ENCODE data around the gene FNDC3B. TPM values are rescaled to one million over a fixed set of nuclear protein-coding genes. Genes with fewer than 3 reads are reported as not detected.

The FNDC3B gene
- total RNA-seq, 1 experiment from 2014 or later = 48.6 TPM

GRCh38 chr3:172333692-172334457, 294.5 kb downstream of the FNDC3B start:
- POLR2A ChIA-PET (ENCODE audit: unreplicated experiment) = no interaction called here
- H3K9me2 ChIP-seq (replicated peaks; ENCODE audit: low read length) = no peaks in the 10 kb centered on the region
- H3K27me3 ChIP-seq (ENCODE audit: low read length) = no peaks in the 10 kb centered on the region
- CTCF ChIA-PET = interaction anchor here (0.7 kb wide), 1 partner anchor 143 kb away, joined by 5 read pairs; no protein-coding TSS in a partner anchor
- no peaks in the 10 kb centered on the region for H3K9me3 ChIP-seq (ENCODE audit: low read length)
- TF ChIP-seq EZH2 (IDR thresholded peaks at IDR 0.05; ENCODE audit: low read length, unreplicated experiment) (no peak), CTCF (conservative IDR thresholded peaks at IDR 0.05; ENCODE audit: low read depth, low read length) (peak; percentile 47)
- H3K4me2 ChIP-seq (ENCODE audit: low read length) = no peak overlapping the region
- no peak overlapping the region for H3K4me3 ChIP-seq (ENCODE audit: low read length)
- H3K36me3 ChIP-seq (ENCODE audit: low read depth, low read length) = peaks cover 35% of the 10 kb centered on the region
- no peak overlapping the region for H3K27ac ChIP-seq (ENCODE audit: low read length)
- H3K4me1 ChIP-seq (ENCODE audit: insufficient read depth, low read length) = no peaks in the 10 kb centered on the region
- no peak overlapping the region for H3K9ac ChIP-seq (ENCODE audit: low read length)
- H3K79me2 ChIP-seq (ENCODE audit: low read length) = no peaks in the 10 kb centered on the region
- no peaks in the 10 kb centered on the region; the same call in 1 of the 2 replicates for H4K20me1 ChIP-seq (ENCODE audit: low read length)
- intact Hi-C loops (cut with micrococcal nuclease) = loop anchor here (2.0 to 5.0 kb wide), 2 partner anchors 287 to 333 kb away; no protein-coding TSS in a partner anchor
- no peaks in the 10 kb centered on the region for H3F3A ChIP-seq (ENCODE audit: low read length, unreplicated experiment)
- ATAC-seq (no peak), DNase-seq (no peak)
- no peak overlapping the region for H2AFZ ChIP-seq (ENCODE audit: low read length)
- BruUV-seq (replicated peaks) = no TSS peak

- Histone ChIP-seq H3F3A (ENCODE audit: low read length, unreplicated experiment) (no peaks in the 10 kb centered on the region), H3K9me3 (ENCODE audit: low read length) (no peaks in the 10 kb centered on the region), H3K79me2 (ENCODE audit: low read length) (no peaks in the 10 kb centered on the region), H3K4me2 (ENCODE audit: low read length) (no peak overlapping the region), H3K27me3 (ENCODE audit: low read length) (no peaks in the 10 kb centered on the region), H3K36me3 (ENCODE audit: low read depth, low read length) (peaks cover 27% of the 10 kb centered on the region), H4K20me1 (ENCODE audit: low read length) (no peaks in the 10 kb centered on the region; the same call in 1 of the 2 replicates), H3K9me2 (replicated peaks; ENCODE audit: low read length) (no peaks in the 10 kb centered on the region), H3K27ac (ENCODE audit: low read length) (no peak overlapping the region), H2AFZ (ENCODE audit: low read length) (no peak overlapping the region), H3K4me3 (ENCODE audit: low read length) (no peak overlapping the region), H3K9ac (ENCODE audit: low read length) (no peak overlapping the region), H3K4me1 (ENCODE audit: insufficient read depth, low read length) (no peaks in the 10 kb centered on the region)
- BruUV-seq (replicated peaks) = no TSS peak
- intact Hi-C loops (cut with micrococcal nuclease) = loop anchor here (5.0 kb wide), 1 partner anchor 287 kb away; no protein-coding TSS in a partner anchor
- TF ChIP-seq EZH2 (IDR thresholded peaks at IDR 0.05; ENCODE audit: low read length, unreplicated experiment) = no peak
- TF ChIP-seq CTCF (conservative IDR thresholded peaks at IDR 0.05; ENCODE audit: low read depth, low read length) = no peak
- ChIA-PET POLR2A (ENCODE audit: unreplicated experiment) (no interaction called here), CTCF (no interaction called here)
- DNase-seq = no peak
- no peak for ATAC-seq
Measured at GRCh38 chr3:172334671-172335207, 295.4 kb downstream of the FNDC3B start.

DNA sequence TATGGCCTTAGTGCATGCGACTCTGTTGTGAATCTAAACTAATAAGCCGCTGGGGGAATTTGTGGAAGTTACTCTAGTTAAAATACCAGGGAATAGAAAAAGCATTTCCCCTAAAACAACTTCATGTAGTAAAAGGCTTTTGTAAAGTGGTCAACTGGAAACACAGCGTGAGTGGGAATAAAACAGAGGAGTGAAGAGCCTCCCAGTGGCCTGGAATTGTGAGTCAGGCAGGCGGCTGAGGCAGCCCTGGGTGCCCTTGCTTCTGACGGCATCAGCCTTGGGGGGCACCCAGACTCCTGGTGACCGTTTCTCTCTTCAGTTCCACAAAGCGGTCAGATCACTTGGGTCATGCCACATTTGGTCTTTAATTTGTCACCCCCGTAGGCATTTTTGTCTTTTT, 300.5 kb downstream of the FNDC3B start:
- ChIA-PET POLR2A (ENCODE audit: unreplicated experiment) (no interaction called here), CTCF (no interaction called here)
- H3K4me3 ChIP-seq (ENCODE audit: low read length) = no peak overlapping the region
- H3K4me1 ChIP-seq (ENCODE audit: insufficient read depth, low read length) = no peaks in the 10 kb centered on the region
- ATAC-seq (no peak), DNase-seq (no peak)
- intact Hi-C loops (cut with micrococcal nuclease) = loop anchor here (5.0 to 10.0 kb wide), 3 partner anchors 508 to 693 kb away; no protein-coding TSS in a partner anchor
- H3K9me2 ChIP-seq (replicated peaks; ENCODE audit: low read length) = no peaks in the 10 kb centered on the region
- no peaks in the 10 kb centered on the region for H3K9me3 ChIP-seq (ENCODE audit: low read length)
- no peaks in the 10 kb centered on the region for H3K27me3 ChIP-seq (ENCODE audit: low read length)
- H3K79me2 ChIP-seq (ENCODE audit: low read length) = no peaks in the 10 kb centered on the region
- TF ChIP-seq CTCF (conservative IDR thresholded peaks at IDR 0.05; ENCODE audit: low read depth, low read length) (no peak), EZH2phosphoT487 (IDR thresholded peaks at IDR 0.05; ENCODE audit: borderline replicate concordance, low read length) (no peak), EZH2 (IDR thresholded peaks at IDR 0.05; ENCODE audit: low read length, unreplicated experiment) (no peak)
- H3F3A ChIP-seq (ENCODE audit: low read length, unreplicated experiment) = no peaks in the 10 kb centered on the region
- H4K20me1 ChIP-seq (ENCODE audit: low read length) = no peaks in the 10 kb centered on the region
- H3K4me2 ChIP-seq (ENCODE audit: low read length) = no peak overlapping the region
- H3K36me3 ChIP-seq (ENCODE audit: low read depth, low read length) = peaks cover 35% of the 10 kb centered on the region
- H3K27ac ChIP-seq (ENCODE audit: low read length) = no peak overlapping the region
- no TSS peak for BruUV-seq (replicated peaks)
- H2AFZ ChIP-seq (ENCODE audit: low read length) = no peak overlapping the region
- H3K9ac ChIP-seq (ENCODE audit: low read length) = no peak overlapping the region
